ENCODE results near the gene CDHR2.

- TF ChIP-seq EZH2phosphoT487 (IDR thresholded peaks at IDR 0.05; ENCODE audit: low read length) (no peak), EZH2 (optimal IDR thresholded peaks at IDR 0.05; ENCODE audit: low read depth, low read length) (no peak)
- TF ChIP-seq, protein P1, sequence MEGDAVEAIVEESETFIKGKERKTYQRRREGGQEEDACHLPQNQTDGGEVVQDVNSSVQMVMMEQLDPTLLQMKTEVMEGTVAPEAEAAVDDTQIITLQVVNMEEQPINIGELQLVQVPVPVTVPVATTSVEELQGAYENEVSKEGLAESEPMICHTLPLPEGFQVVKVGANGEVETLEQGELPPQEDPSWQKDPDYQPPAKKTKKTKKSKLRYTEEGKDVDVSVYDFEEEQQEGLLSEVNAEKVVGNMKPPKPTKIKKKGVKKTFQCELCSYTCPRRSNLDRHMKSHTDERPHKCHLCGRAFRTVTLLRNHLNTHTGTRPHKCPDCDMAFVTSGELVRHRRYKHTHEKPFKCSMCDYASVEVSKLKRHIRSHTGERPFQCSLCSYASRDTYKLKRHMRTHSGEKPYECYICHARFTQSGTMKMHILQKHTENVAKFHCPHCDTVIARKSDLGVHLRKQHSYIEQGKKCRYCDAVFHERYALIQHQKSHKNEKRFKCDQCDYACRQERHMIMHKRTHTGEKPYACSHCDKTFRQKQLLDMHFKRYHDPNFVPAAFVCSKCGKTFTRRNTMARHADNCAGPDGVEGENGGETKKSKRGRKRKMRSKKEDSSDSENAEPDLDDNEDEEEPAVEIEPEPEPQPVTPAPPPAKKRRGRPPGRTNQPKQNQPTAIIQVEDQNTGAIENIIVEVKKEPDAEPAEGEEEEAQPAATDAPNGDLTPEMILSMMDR (IDR thresholded peaks at IDR 0.05; ENCODE audit: low read length), result no peak
These were observed 34.7 kb upstream of the CDHR2 start for GRCh38 chr5:176514244-176514950.

All from MM.1S (cell line).